Activated T-helper 1 cell treated with Interleukin-2 at 50 U/mL for 16 hours (primary cell): ENCODE data around the gene JPT2.

Source experiments
- DNase-seq: peaks from one replicate; pipeline ENCODE4 v3.0.0-alpha.2; 2020; ENCODE audit warnings: low read depth

Gene JPT2

DNA sequence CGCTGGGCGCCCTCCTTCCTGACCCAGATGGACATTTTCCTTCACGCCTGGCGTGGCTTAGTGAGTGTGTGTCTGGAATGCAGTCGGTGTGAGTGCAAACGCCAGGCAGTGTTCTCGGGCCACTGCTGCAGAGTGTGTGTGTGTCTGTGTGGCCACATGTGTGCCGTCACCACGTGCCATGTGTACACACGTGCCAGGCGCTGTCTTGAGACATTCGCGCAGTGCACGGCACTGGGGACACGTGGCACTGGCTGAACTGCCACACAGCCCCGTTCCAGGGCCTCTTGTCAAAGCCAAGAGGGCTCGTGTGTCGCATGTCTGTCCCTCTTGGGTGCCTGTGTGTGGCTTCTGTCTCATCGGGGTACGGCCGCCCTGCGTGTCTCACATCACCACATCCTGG is 56.7 kb downstream of the JPT2 start:
- no peak for DNase-seq

DNA sequence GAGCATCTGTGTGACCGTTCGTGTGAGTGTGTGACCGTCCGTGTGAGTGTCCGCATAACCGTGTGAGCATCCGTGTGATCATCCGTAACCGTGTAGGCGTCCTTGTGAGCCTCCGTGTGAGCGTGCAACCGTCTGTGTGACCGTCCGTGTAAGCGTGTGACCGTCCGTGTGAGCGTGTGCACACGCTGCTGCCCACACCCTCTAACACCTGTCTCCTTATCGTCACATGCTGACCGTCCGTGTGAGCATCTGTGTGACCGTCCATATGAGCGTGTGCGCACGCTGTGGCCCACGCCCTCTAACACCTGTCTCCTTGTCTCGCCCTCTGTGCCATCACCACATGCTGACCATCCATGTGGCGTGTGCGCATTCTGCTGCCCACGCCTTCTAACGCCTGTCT is 62.2 kb downstream of the JPT2 start:
- DNase-seq = no peak

- no peak for DNase-seq
Observed at GRCh38 chr16:1740781-1741490, 62.9 kb downstream of the JPT2 start.

DNA sequence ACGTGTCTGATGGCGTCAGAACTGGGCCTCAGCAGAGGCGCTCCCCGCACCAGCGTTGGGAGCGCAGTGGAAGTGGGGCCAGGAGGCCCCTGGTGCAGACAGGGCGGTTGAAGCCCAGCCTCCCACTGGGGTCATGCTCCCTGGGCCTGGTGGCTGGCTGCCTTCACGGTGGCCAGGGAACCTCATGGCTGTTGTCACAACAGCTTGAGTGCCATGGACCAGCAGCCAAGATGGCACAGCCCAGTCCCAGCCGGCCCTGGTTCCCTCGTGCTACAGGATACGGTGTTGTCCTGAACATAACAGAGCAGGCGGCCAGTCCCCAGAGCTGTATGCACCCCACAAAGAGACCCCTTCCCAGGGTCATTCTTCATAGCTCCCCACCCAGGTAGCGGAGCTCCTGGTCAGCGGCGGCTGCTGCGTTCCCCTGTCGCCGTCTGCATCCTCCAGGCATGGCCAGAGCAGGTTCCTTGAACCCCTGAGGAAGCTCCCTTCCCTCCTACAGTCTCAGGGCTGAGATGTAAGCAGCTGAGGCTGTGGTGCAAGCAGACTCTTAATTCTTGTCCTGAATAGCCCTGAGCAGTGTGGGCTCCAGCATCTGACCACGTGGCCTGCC is 63.6 kb downstream of the JPT2 start:
- DNase-seq = no peak

- DNase-seq = no peak
Observed at GRCh38 chr16:1743376-1744337, 65.6 kb downstream of the JPT2 start.

DNA sequence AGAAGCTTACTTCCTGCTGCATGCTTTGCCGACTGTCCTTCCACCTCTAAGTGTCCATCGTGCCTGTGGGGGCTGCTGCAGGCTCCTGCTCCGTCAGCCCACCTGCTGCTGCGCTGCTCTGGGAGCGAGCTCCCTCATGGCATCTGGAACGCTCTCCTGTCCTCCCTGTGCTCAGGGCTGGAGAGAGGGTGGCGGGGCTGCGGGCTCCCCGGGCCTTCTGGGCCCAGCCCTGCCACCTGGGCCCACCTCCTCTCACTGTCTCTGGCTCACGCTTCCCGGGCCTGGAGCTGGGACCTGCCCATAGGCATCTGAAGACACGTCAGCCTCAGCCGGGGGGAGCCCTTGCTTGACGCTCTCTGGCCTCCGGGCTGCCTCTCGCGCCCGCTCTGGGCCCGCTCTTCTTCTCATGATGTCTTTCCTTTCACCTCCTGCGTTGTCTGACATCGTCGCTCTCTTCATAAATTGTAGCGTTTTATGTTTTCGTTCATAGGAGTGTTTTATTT is 66.3 kb downstream of the JPT2 start:
- DNase-seq = no peak

GRCh38 chr16:1745181-1745899 is 67.3 kb downstream of the JPT2 start:
- no peak for DNase-seq

DNA sequence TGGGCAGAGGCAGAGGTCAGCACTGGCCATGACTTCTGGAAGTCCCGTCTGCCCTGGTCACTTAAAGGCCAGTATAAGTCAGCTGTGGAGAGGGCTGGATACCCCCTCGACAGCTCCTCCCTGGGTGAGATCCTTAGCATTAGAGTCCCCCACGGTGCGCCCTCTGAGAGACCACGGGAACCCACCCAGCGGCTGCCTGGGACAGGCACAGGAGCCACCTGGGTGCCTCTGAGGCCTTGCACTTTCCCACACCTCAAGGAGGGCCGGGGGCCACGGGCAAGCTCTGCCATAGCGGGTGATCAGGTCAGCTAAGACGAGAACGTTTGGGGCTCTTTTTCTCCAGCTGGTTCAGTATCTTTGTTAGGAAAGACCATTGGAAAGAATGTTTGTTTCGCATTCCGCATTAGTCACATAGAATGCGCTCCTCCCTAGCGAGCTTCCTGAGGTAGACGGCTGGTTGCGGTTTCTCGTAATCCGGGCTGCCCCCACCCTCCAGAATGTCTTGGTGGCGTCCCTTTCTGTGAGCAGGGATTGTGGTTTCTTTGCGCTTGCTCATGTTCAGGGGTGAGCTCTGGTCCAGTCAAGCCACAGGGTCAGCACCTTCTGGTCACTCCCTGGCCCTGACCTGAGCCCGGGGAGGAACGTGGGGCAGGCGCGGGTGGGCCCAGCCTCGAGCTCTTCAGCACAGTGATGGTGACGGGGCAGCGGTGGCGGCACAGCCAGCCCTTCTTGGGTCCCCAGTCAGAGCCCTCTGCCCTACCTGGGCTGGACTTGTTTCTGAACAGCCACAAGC is 68.0 kb downstream of the JPT2 start:
- no peak for DNase-seq

DNA sequence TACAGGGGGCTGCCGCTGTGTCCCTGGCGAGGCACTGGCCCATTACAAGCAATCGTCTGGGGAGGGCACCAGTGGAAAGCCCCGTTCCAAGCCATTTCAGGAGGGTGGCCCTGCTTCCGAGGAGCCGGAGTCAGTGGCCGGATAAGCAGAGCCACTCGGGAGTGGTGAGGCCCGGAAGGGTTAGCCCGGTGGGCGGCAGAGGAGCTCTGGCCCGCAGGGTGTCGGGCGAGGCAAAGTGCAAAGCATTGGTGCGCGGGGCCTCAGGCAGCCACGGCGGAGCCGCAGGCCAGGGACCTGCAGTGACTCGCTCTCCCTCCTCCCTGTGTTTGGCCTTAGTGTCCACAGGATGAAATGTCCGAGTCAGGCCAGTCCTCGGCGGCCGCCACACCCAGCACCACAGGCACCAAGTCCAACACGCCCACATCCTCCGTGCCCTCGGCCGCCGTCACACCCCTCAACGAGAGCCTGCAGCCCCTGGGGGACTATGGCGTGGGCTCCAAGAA is 68.7 kb downstream of the JPT2 start:
- DNase-seq = no peak

GRCh38 chr16:1747934-1748333 is 69.9 kb downstream of the JPT2 start:
- no peak for DNase-seq

DNA sequence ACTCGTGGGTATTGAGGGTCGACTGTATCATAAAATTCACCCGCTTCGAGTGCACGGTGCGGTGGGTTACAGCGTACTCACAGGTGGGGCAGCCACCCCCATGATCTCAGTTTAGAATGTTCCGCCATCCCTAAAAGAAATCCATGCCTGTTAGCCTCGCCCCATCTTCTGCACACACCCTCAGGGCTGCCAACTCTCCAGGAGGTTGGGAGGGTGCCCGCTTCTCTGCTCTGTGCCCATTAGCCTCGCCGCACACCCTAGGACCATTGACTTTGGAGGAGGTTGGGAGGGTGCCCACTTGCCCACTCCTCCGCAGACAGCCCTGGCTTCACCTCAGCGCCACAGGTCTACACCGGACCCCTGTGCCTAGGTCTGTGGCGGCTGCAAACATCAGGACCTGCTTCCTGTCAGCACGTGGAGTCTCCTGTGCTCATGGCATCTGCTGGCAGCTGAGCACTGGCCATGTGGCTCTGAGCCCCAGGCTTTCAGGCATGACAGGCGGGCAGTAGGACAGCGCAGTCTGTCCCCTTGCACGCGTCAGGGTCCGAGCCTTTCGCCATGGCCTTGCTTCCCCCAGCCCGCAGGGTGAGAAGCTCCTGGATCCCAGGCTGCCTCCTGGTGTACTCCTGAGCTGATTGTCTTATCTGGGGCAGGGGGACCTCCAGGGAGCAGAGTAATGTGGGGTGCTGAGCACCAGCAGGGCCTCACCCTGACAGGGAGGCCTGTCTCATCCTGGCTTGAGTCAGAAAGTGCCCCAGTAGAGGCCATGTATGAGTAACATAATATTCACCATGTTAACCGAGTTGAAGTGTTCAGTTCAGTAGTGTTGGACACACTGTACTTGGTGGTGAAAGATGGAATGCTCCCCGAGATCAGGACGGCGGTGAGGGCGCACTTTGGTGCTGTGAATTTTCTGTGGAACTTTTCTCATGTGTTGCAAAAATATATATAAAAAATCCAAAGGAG is 71.4 kb downstream of the JPT2 start:
- DNase-seq = no peak
